Upper lobe of left lung (tissue), 4 donors: ENCODE measurements around the gene ABL2.

ENCODE experiments used
- CTCF ChIP-seq, 6 experiments: fragments of 450-650 bp in 4 of 6; fragments of 200-600 bp in 2 of 6; sonication (generic) in 2 of 6; IDR thresholded peaks; one replicate each; pipeline ENCODE4 v1.5.1; 2016 to 2019; ENCODE audit warnings: antibody characterized with exemption in 6 of 6
- EP300 ChIP-seq, 4 donors: sonication (generic); formaldehyde crosslinking; IDR thresholded peaks; one replicate each; pipeline ENCODE4 v1.5.1; 2017; ENCODE audit warnings: antibody characterized with exemption in 4 of 4, control low read depth in 2 of 4
- POLR2AphosphoS5 ChIP-seq, 2 donors: sonication (generic); formaldehyde crosslinking; IDR thresholded peaks; one replicate each; pipeline ENCODE4 v1.5.1; 2017; ENCODE audit warnings: antibody characterized with exemption in 2 of 2

- TF ChIP-seq EP300 (IDR thresholded peaks at IDR 0.05) (no peak), CTCF (IDR thresholded peaks at IDR 0.05) (no peak), POLR2AphosphoS5 (IDR thresholded peaks at IDR 0.05) (no peak)
These were observed 170.7 kb downstream of the ABL2 start for GRCh38 chr1:179058487-179059483.
